HG03159 (cell line): ENCODE data around the gene KIAA1755.

Experiments
- ATAC-seq: cut with Tn5 transposase; IDR thresholded peaks from one replicate; pipeline ENCODE4 v1.9.1; 2021; ENCODE audit warnings: mild to moderate bottlenecking, moderate library complexity; ENCODE audit not compliant: unreplicated experiment

Gene KIAA1755

GRCh38 chr20:38190936-38191371, 69.6 kb downstream of the KIAA1755 start:
- no peak for ATAC-seq

- ATAC-seq: no peak
Observed at GRCh38 chr20:38190166-38190565, 70.4 kb downstream of the KIAA1755 start.

- no peak for ATAC-seq
Observed at GRCh38 chr20:38187517-38187916, 73.0 kb downstream of the KIAA1755 start.

- no peak for ATAC-seq
Observed at GRCh38 chr20:38186788-38187221, 73.7 kb downstream of the KIAA1755 start.

- ATAC-seq: no peak
Observed at GRCh38 chr20:38184101-38184500, 76.4 kb downstream of the KIAA1755 start.

- ATAC-seq: no peak
Observed at GRCh38 chr20:38181971-38182370, 78.6 kb downstream of the KIAA1755 start.

- peak; percentile 70 for ATAC-seq
Observed at GRCh38 chr20:38181207-38181801, 79.2 kb downstream of the KIAA1755 start.

- no peak for ATAC-seq
Observed at GRCh38 chr20:38180781-38181180, 79.8 kb downstream of the KIAA1755 start.

GRCh38 chr20:38179846-38180245, 80.7 kb downstream of the KIAA1755 start:
- ATAC-seq: no peak

- no peak for ATAC-seq
Observed at GRCh38 chr20:38178581-38178980, 82.0 kb downstream of the KIAA1755 start.

- ATAC-seq: no peak
Observed at GRCh38 chr20:38178065-38178491, 82.5 kb downstream of the KIAA1755 start.

GRCh38 chr20:38177201-38177600, 83.3 kb downstream of the KIAA1755 start:
- no peak for ATAC-seq

GRCh38 chr20:38175304-38176180, 85.0 kb downstream of the KIAA1755 start:
- ATAC-seq: no peak

GRCh38 chr20:38173237-38174156, 87.0 kb downstream of the KIAA1755 start:
- no peak for ATAC-seq

GRCh38 chr20:38172408-38172807, 88.1 kb downstream of the KIAA1755 start:
- ATAC-seq: no peak

GRCh38 chr20:38171675-38172043, 88.9 kb downstream of the KIAA1755 start:
- ATAC-seq: no peak

GRCh38 chr20:38170826-38171674, 89.5 kb downstream of the KIAA1755 start:
- no peak for ATAC-seq

GRCh38 chr20:38170219-38170825, 90.2 kb downstream of the KIAA1755 start:
- no peak for ATAC-seq

GRCh38 chr20:38169636-38170193, 90.8 kb downstream of the KIAA1755 start:
- ATAC-seq: no peak
